ENCODE results near the gene LIN28A.

DNA sequence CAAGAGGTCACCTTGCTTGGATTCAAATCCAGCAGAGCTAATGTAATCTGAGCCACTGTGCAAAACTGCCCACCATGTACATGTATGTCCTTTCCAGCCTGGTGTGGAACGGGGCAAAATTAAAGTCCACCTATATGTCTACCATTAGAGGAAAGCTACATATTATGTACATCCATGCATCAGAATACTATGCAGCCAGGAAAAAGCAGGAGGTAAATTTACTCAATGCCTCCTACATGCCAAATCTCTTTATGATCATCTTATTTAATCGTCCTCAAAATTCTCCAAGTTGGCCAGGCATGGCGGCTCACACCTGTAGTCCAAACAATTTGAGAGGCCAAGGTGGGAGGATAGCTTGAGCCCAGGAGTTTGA, 31.8 kb upstream of the LIN28A start:
- TF ChIP-seq, protein P1, sequence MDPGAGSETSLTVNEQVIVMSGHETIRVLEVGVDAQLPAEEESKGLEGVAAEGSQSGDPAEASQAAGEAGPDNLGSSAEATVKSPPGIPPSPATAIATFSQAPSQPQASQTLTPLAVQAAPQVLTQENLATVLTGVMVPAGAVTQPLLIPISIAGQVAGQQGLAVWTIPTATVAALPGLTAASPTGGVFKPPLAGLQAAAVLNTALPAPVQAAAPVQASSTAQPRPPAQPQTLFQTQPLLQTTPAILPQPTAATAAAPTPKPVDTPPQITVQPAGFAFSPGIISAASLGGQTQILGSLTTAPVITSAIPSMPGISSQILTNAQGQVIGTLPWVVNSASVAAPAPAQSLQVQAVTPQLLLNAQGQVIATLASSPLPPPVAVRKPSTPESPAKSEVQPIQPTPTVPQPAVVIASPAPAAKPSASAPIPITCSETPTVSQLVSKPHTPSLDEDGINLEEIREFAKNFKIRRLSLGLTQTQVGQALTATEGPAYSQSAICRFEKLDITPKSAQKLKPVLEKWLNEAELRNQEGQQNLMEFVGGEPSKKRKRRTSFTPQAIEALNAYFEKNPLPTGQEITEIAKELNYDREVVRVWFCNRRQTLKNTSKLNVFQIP (CRISPR knock-in tag; IDR thresholded peaks at IDR 0.05; ENCODE audit: borderline replicate concordance, low read depth), result no peak
- TF ChIP-seq RARB (CRISPR knock-in tag; IDR thresholded peaks at IDR 0.05) (no peak), TCF4 (CRISPR knock-in tag; IDR thresholded peaks at IDR 0.05; ENCODE audit: borderline replicate concordance) (no peak), ZFP3 (CRISPR knock-in tag; IDR thresholded peaks at IDR 0.05) (no peak), ZC3H10 (CRISPR knock-in tag; IDR thresholded peaks at IDR 0.05) (no peak), GLIS3 (CRISPR knock-in tag; IDR thresholded peaks at IDR 0.05) (no peak), SNAI2 (CRISPR knock-in tag; IDR thresholded peaks at IDR 0.05) (no peak), ZFP30 (CRISPR knock-in tag; IDR thresholded peaks at IDR 0.05) (no peak), PPARA (CRISPR knock-in tag; IDR thresholded peaks at IDR 0.05; ENCODE audit: borderline replicate concordance) (no peak), ARNTL (CRISPR knock-in tag; IDR thresholded peaks at IDR 0.05; ENCODE audit: borderline replicate concordance, low read depth) (no peak), CSDC2 (CRISPR knock-in tag; IDR thresholded peaks at IDR 0.05) (no peak)
- TF ChIP-seq, protein P2, sequence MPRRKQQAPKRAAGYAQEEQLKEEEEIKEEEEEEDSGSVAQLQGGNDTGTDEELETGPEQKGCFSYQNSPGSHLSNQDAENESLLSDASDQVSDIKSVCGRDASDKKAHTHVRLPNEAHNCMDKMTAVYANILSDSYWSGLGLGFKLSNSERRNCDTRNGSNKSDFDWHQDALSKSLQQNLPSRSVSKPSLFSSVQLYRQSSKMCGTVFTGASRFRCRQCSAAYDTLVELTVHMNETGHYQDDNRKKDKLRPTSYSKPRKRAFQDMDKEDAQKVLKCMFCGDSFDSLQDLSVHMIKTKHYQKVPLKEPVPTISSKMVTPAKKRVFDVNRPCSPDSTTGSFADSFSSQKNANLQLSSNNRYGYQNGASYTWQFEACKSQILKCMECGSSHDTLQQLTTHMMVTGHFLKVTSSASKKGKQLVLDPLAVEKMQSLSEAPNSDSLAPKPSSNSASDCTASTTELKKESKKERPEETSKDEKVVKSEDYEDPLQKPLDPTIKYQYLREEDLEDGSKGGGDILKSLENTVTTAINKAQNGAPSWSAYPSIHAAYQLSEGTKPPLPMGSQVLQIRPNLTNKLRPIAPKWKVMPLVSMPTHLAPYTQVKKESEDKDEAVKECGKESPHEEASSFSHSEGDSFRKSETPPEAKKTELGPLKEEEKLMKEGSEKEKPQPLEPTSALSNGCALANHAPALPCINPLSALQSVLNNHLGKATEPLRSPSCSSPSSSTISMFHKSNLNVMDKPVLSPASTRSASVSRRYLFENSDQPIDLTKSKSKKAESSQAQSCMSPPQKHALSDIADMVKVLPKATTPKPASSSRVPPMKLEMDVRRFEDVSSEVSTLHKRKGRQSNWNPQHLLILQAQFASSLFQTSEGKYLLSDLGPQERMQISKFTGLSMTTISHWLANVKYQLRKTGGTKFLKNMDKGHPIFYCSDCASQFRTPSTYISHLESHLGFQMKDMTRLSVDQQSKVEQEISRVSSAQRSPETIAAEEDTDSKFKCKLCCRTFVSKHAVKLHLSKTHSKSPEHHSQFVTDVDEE (CRISPR knock-in tag; IDR thresholded peaks at IDR 0.05), result no peak
- TF ChIP-seq, protein P3, sequence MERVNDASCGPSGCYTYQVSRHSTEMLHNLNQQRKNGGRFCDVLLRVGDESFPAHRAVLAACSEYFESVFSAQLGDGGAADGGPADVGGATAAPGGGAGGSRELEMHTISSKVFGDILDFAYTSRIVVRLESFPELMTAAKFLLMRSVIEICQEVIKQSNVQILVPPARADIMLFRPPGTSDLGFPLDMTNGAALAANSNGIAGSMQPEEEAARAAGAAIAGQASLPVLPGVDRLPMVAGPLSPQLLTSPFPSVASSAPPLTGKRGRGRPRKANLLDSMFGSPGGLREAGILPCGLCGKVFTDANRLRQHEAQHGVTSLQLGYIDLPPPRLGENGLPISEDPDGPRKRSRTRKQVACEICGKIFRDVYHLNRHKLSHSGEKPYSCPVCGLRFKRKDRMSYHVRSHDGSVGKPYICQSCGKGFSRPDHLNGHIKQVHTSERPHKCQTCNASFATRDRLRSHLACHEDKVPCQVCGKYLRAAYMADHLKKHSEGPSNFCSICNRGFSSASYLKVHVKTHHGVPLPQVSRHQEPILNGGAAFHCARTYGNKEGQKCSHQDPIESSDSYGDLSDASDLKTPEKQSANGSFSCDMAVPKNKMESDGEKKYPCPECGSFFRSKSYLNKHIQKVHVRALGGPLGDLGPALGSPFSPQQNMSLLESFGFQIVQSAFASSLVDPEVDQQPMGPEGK (CRISPR knock-in tag; IDR thresholded peaks at IDR 0.05; ENCODE audit: borderline replicate concordance), result no peak
